CD14-positive monocyte (primary cell): ENCODE data around the gene CCDC186. TPM values are rescaled to one million over a fixed set of nuclear protein-coding genes. Genes with fewer than 3 reads are reported as not detected.
A peak's percentile ranks its signal among the peaks of the same experiment; 100 is the strongest.

ENCODE experiments used
- DNase-seq, 3 donors: peaks; one replicate each; pipeline ENCODE4 v3.0.0-alpha.2; 2011 to 2022
- H2AFZ ChIP-seq: 2 replicates; pipeline ENCODE4 v1.6.0; 2012; ENCODE audit warnings: mild to moderate bottlenecking, low read depth, low read length, inconsistent platforms; ENCODE audit not compliant: insufficient read depth, poor library complexity, severe bottlenecking
- H3K27ac ChIP-seq, 2 donors: 1 replicate in 1 of 2; 2 replicates in 1 of 2; pipeline ENCODE4 v1.5.1; 2012 to 2013; ENCODE audit warnings: low read length in 2 of 2, control low read depth in 1 of 2, inconsistent platforms in 1 of 2, low read depth in 1 of 2, mild to moderate bottlenecking in 1 of 2
- H3K27me3 ChIP-seq, 2 donors: one replicate each; pipeline versions ENCODE4 v1.6.0 to v1.6.1; 2011 to 2013; ENCODE audit warnings: low read length in 2 of 2; ENCODE audit not compliant: control insufficient read depth in 2 of 2, insufficient read depth in 2 of 2
- H3K36me3 ChIP-seq, 2 donors: replicated peaks in 1 of 2; 1 replicate in 1 of 2; 2 replicates in 1 of 2; pipeline versions ENCODE4 v1.5.1 to v1.6.1; 2012 to 2013; ENCODE audit warnings: low read length in 2 of 2, control low read depth in 1 of 2, inconsistent platforms in 1 of 2, mild to moderate bottlenecking in 1 of 2; ENCODE audit not compliant: insufficient read depth in 2 of 2, control insufficient read depth in 1 of 2
- H3K4me1 ChIP-seq, 2 donors: 1 replicate in 1 of 2; 2 replicates in 1 of 2; pipeline versions ENCODE4 v1.5.1 to v1.6.1; 2012 to 2013; ENCODE audit warnings: low read length in 2 of 2, control low read depth in 1 of 2, inconsistent platforms in 1 of 2, mild to moderate bottlenecking in 1 of 2, moderate library complexity in 1 of 2; ENCODE audit not compliant: insufficient read depth in 2 of 2, control insufficient read depth in 1 of 2
- H3K4me2 ChIP-seq: replicated peaks from 2 replicates; pipeline ENCODE3; 2012; ENCODE audit warnings: low read length, moderate library complexity, mild to moderate bottlenecking; ENCODE audit not compliant: poor library complexity, severe bottlenecking; ENCODE audit errors: extremely low read depth
- H3K4me3 ChIP-seq, 3 experiments: fragments of 200-600 bp in 1 of 3; sonication (generic) in 1 of 3; replicated peaks in 1 of 3; 1 replicate in 2 of 3; 2 replicates in 1 of 3; pipeline ENCODE4 v1.5.1; 2011 to 2013; ENCODE audit warnings: low read length in 3 of 3, mild to moderate bottlenecking in 3 of 3, control low read depth in 2 of 3, low read depth in 2 of 3, inconsistent platforms in 1 of 3, moderate library complexity in 1 of 3
- H3K79me2 ChIP-seq: 2 replicates; pipeline ENCODE4 v1.6.0; 2012; ENCODE audit warnings: mild to moderate bottlenecking, control low read depth, inconsistent platforms, low read length, moderate library complexity; ENCODE audit not compliant: insufficient read depth
- H3K9ac ChIP-seq: 2 replicates; pipeline ENCODE4 v1.6.0; 2017; ENCODE audit warnings: low read length, mild to moderate bottlenecking; ENCODE audit not compliant: insufficient read depth, poor library complexity, severe bottlenecking
- H3K9me3 ChIP-seq, 2 donors: replicated peaks in 1 of 2; 1 replicate in 1 of 2; 2 replicates in 1 of 2; pipeline versions ENCODE4 v1.5.1 to v1.6.1; 2012 to 2013; ENCODE audit warnings: low read length in 2 of 2, control low read depth in 1 of 2; ENCODE audit not compliant: control insufficient read depth in 1 of 2, insufficient read depth in 1 of 2
- H4K20me1 ChIP-seq: 2 replicates; pipeline ENCODE4 v1.6.0; 2012; ENCODE audit warnings: mild to moderate bottlenecking, low read length, control low read depth, moderate library complexity; ENCODE audit not compliant: insufficient read depth
- H3K27ac Mint-ChIP-seq, 7 donors: one replicate each; pipeline ENCODE4 v1.8.0; 2020; ENCODE audit warnings: mild to moderate bottlenecking in 7 of 7, mixed read lengths in 7 of 7, moderate library complexity in 6 of 7, inconsistent platforms in 2 of 7
- H3K27me3 Mint-ChIP-seq, 3 donors: one replicate each; pipeline ENCODE4 v1.8.0; 2021 to 2022; ENCODE audit warnings: low read depth in 3 of 3, mild to moderate bottlenecking in 3 of 3, mixed read lengths in 3 of 3, moderate library complexity in 3 of 3, inconsistent platforms in 1 of 3
- H3K36me3 Mint-ChIP-seq, 2 donors: one replicate each; pipeline ENCODE4 v1.8.0; 2020; ENCODE audit warnings: mixed read lengths in 2 of 2, inconsistent platforms in 1 of 2, mild to moderate bottlenecking in 1 of 2
- H3K4me1 Mint-ChIP-seq: one replicate; pipeline ENCODE4 v1.8.0; 2020; ENCODE audit warnings: mild to moderate bottlenecking, mixed read lengths
- H3K4me3 Mint-ChIP-seq, 2 donors: one replicate each; pipeline ENCODE4 v1.8.0; 2020; ENCODE audit warnings: mild to moderate bottlenecking in 2 of 2, mixed read lengths in 2 of 2, moderate library complexity in 1 of 2
- H3K9me3 Mint-ChIP-seq, 7 donors: one replicate each; pipeline ENCODE4 v1.8.0; 2020 to 2022; ENCODE audit warnings: mixed read lengths in 7 of 7, mild to moderate bottlenecking in 6 of 7, moderate library complexity in 6 of 7, inconsistent platforms in 2 of 7
- CTCF ChIP-seq: fragments of 200-600 bp; IDR thresholded peaks from one replicate; pipeline ENCODE4 v1.8.0; 2022; ENCODE audit warnings: antibody characterized with exemption, mild to moderate bottlenecking
- WGBS: methylation state at CpG from one replicate; pipeline ENCODE4 v1.1.5; 2013; ENCODE audit warnings: missing lambda C conversion rate; ENCODE audit not compliant: insufficient coverage; 5-methylcytosine and 5-hydroxymethylcytosine counted together
- intact Hi-C, 2 donors: fragments of 100-400 bp; cut with micrococcal nuclease; formaldehyde crosslinking; loops; one replicate each; pipeline versions ENCODE4 v1.15.0 to v1.15.1; 2023
- polyA plus RNA-seq, 3 donors: library from polyadenylated mRNA; depleted of rRNA in 1 of 3; unstranded in 2 of 3; stranded (reverse) in 1 of 3; fragments of 300-500 nt in 2 of 3; fragments of >200 nt in 1 of 3; fragmentation: Illumina TruSeq in 2 of 3; gene quantifications; 1 replicate in 2 of 3; 2 replicates in 1 of 3; pipeline ENCODE4 v1.2.3, GENCODE V29; 2012 to 2021

Gene CCDC186
- polyA plus RNA-seq, 3 donors, result 6.9 to 9.8 (median 8.9) TPM

DNA sequence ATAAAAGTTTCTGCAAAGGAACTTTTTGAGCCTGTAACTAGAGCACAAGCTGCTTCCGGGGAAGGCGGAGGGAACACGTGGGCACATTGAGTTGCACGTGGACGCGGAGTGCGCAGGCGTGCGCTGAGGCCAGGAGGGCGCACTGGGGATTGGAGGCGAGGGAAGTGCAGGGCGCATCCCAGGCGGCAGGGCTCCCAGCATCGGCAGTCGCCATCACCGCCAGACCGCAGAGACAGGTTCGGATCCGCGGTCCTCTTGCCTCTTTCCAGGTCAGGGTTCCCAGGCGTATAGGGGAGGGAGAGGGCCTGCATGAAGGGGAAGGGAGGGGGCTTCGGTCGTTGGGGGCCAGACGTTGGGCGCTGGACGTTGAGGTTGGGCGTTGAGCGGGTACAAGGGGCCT is 5.1 kb upstream of the CCDC186 start, which contains the start of gene TDRD1:
TSS of gene TDRD1 (plus strand) at position 206 of the 400 bp plus-strand sequence. CDS start 8,479 bp downstream, outside the sequence.
- H3K4me1 Mint-ChIP-seq, result peaks cover 6% of the 10 kb centered on the region
- H3K27ac Mint-ChIP-seq, result peak within 1 kb of the TSS in 1 of 7 donors; percentile 27
- peaks cover 3 to 6% (median 4%) of the 10 kb centered on the region in 3 donors for H3K27me3 Mint-ChIP-seq
- Histone ChIP-seq H3K9ac (no peak within 1 kb of the TSS), H3K4me1 (peaks cover 7 to 9% of the 10 kb centered on the region in 2 donors), H2AFZ (no peak within 1 kb of the TSS), H3K4me2 (no peak within 1 kb of the TSS), H3K36me3 (no peaks in the 10 kb centered on the region), H3K79me2 (no peaks in the 10 kb centered on the region), H4K20me1 (no peaks in the 10 kb centered on the region), H3K4me3 (no peak within 1 kb of the TSS), H3K27me3 (no peaks in the 10 kb centered on the region), H3K9me3 (no peaks in the 10 kb centered on the region), H3K27ac (no peak within 1 kb of the TSS)
- H3K4me3 Mint-ChIP-seq, result peak within 1 kb of the TSS in 1 of 2 donors; percentile 37
- WGBS, result 92% methylated on average over 19 of the region's 28 CpGs
- no peak for DNase-seq
- no peaks in the 10 kb centered on the region for H3K36me3 Mint-ChIP-seq
- intact Hi-C loops, result no loop called here
- TF ChIP-seq CTCF, result no peak
- peaks cover 0 to 2% (median 0%) of the 10 kb centered on the region in 7 donors for H3K9me3 Mint-ChIP-seq

GRCh38 chr10:114176511-114176910 is 2.5 kb upstream of the CCDC186 start:
- Histone ChIP-seq H3K9me3 (no peaks in the 10 kb centered on the region), H3K9ac (no peak overlapping the region), H3K27ac (no peak overlapping the region), H3K79me2 (peaks cover 25% of the 10 kb centered on the region), H4K20me1 (no peaks in the 10 kb centered on the region), H3K4me1 (peaks cover 14 to 27% of the 10 kb centered on the region in 2 donors), H3K4me3 (no peak overlapping the region), H2AFZ (no peak overlapping the region), H3K27me3 (no peaks in the 10 kb centered on the region), H3K36me3 (no peaks in the 10 kb centered on the region), H3K4me2 (no peak overlapping the region)
- no peak for DNase-seq
- intact Hi-C loops, result no loop called here
- 100% methylated on average over 1 of the region's 1 CpG for WGBS
- Mint-ChIP-seq H3K4me1 (peaks cover 24% of the 10 kb centered on the region), H3K4me3 (peak overlapping the region in 1 of 2 donors; percentile 9), H3K27ac (no peak overlapping the region), H3K9me3 (peaks cover 0 to 2% (median 0%) of the 10 kb centered on the region in 7 donors), H3K27me3 (peaks cover 2 to 6% (median 4%) of the 10 kb centered on the region in 3 donors), H3K36me3 (peaks cover 0 to 4% of the 10 kb centered on the region in 2 donors)
- no peak for TF ChIP-seq CTCF
